H9 (cell line): Measurements from ENCODE around the gene SLC9A1. TPM values are rescaled to one million over a fixed set of nuclear protein-coding genes. Genes with fewer than 3 reads are reported as not detected.
A peak's percentile ranks its signal among the peaks of the same experiment; 100 is the strongest.

Experiments used
- DNase-seq: peaks from one replicate; pipeline ENCODE4 v3.0.0-alpha.2; 2017
- H2AFZ ChIP-seq: one replicate; pipeline ENCODE4 v1.6.1; 2013; ENCODE audit warnings: mild to moderate bottlenecking, low read length, control low read depth, moderate library complexity
- H2AK5ac ChIP-seq: 2 replicates; pipeline ENCODE4 v1.6.1; 2013; ENCODE audit warnings: low read length, control low read depth, mixed read lengths; ENCODE audit not compliant: insufficient read length
- H2BK120ac ChIP-seq: one replicate; pipeline ENCODE4 v1.6.1; 2013; ENCODE audit warnings: low read depth, mild to moderate bottlenecking, low read length, control low read depth, inconsistent platforms; ENCODE audit not compliant: poor library complexity, severe bottlenecking
- H2BK12ac ChIP-seq: 2 replicates; pipeline ENCODE4 v1.6.1; 2013; ENCODE audit warnings: low read length, control low read depth, mixed read lengths, low read depth; ENCODE audit not compliant: insufficient read length
- H2BK15ac ChIP-seq: 2 replicates; pipeline ENCODE4 v1.6.1; 2013; ENCODE audit warnings: low read depth, low read length, control low read depth
- H2BK20ac ChIP-seq: one replicate; pipeline ENCODE4 v1.6.1; 2013; ENCODE audit warnings: low read depth, mild to moderate bottlenecking, low read length, control low read depth, inconsistent platforms; ENCODE audit not compliant: poor library complexity, severe bottlenecking
- H2BK5ac ChIP-seq: 2 replicates; pipeline ENCODE4 v1.6.1; 2013; ENCODE audit warnings: low read length, control low read depth, mixed read lengths; ENCODE audit not compliant: insufficient read length
- H3K14ac ChIP-seq: 2 replicates; pipeline ENCODE4 v1.6.1; 2013; ENCODE audit warnings: low read length, control low read depth; ENCODE audit not compliant: insufficient read depth
- H3K18ac ChIP-seq: 2 replicates; pipeline ENCODE4 v1.6.1; 2013; ENCODE audit warnings: low read depth, mild to moderate bottlenecking, mixed read lengths, low read length, control low read depth; ENCODE audit not compliant: insufficient read length
- H3K23ac ChIP-seq: 2 replicates; pipeline ENCODE4 v1.6.1; 2013; ENCODE audit warnings: low read length, control low read depth, mixed read lengths, low read depth; ENCODE audit not compliant: insufficient read length
- H3K23me2 ChIP-seq: 2 replicates; pipeline ENCODE4 v1.6.1; 2013; ENCODE audit warnings: low read depth, mild to moderate bottlenecking, mixed read lengths, low read length, control low read depth; ENCODE audit not compliant: insufficient read length, poor library complexity, severe bottlenecking
- H3K27ac ChIP-seq: 2 replicates; pipeline ENCODE4 v1.5.1; 2013; ENCODE audit warnings: low read length, control low read depth, mixed read lengths, low read depth; ENCODE audit not compliant: insufficient read length
- H3K27me3 ChIP-seq: 2 replicates; pipeline ENCODE4 v1.6.1; 2013; ENCODE audit warnings: low read length, control low read depth, inconsistent platforms; ENCODE audit not compliant: insufficient read depth
- H3K4ac ChIP-seq: 2 replicates; pipeline ENCODE4 v1.6.1; 2013; ENCODE audit warnings: low read depth, mild to moderate bottlenecking, control low read depth, inconsistent platforms, low read length, moderate library complexity
- H3K4me1 ChIP-seq: 2 replicates; pipeline ENCODE4 v1.6.1; 2013; ENCODE audit warnings: low read length, control low read depth, inconsistent platforms; ENCODE audit not compliant: insufficient read depth
- H3K4me2 ChIP-seq: 2 replicates; pipeline ENCODE4 v1.6.1; 2013; ENCODE audit warnings: low read length, control low read depth, mixed read lengths; ENCODE audit not compliant: insufficient read length, insufficient read depth
- H3K56ac ChIP-seq: 2 replicates; pipeline ENCODE4 v1.6.1; 2013; ENCODE audit warnings: low read depth, mild to moderate bottlenecking, mixed read lengths, low read length, control low read depth; ENCODE audit not compliant: insufficient read length
- H3K79me1 ChIP-seq: 2 replicates; pipeline ENCODE4 v1.6.1; 2013; ENCODE audit warnings: low read depth, mild to moderate bottlenecking, moderate library complexity, low read length, control low read depth, inconsistent platforms; ENCODE audit not compliant: insufficient read depth, poor library complexity, severe bottlenecking
- H3K79me2 ChIP-seq: 2 replicates; pipeline ENCODE4 v1.6.1; 2013; ENCODE audit warnings: low read length, control low read depth, inconsistent platforms; ENCODE audit not compliant: insufficient read depth
- H3K9ac ChIP-seq: 2 replicates; pipeline ENCODE4 v1.6.1; 2013; ENCODE audit warnings: low read length, control low read depth, mixed read lengths; ENCODE audit not compliant: insufficient read length; ENCODE audit errors: extremely low read depth
- H3K9me3 ChIP-seq: one replicate; pipeline ENCODE4 v1.6.1; 2013; ENCODE audit warnings: low read depth, low read length, inconsistent platforms; ENCODE audit not compliant: control insufficient read depth
- H3T11ph ChIP-seq: one replicate; pipeline ENCODE4 v1.6.1; 2013; ENCODE audit warnings: mild to moderate bottlenecking, low read length, control low read depth, inconsistent platforms
- H4K20me1 ChIP-seq: one replicate; pipeline ENCODE4 v1.6.1; 2013; ENCODE audit not compliant: control insufficient read depth, insufficient read length, insufficient read depth
- H4K5ac ChIP-seq: 2 replicates; pipeline ENCODE4 v1.6.1; 2013; ENCODE audit warnings: low read depth, mild to moderate bottlenecking, mixed read lengths, low read length, control low read depth; ENCODE audit not compliant: insufficient read length
- H4K8ac ChIP-seq: replicated peaks from 2 replicates; pipeline ENCODE4 v1.6.1; 2013; ENCODE audit warnings: low read length, control low read depth, mixed read lengths, low read depth; ENCODE audit not compliant: insufficient read length
- H4K91ac ChIP-seq: 2 replicates; pipeline ENCODE4 v1.6.1; 2013; ENCODE audit warnings: low read depth, mild to moderate bottlenecking, moderate library complexity, mixed read lengths, low read length, control low read depth; ENCODE audit not compliant: insufficient read length
- H3K27ac Mint-ChIP-seq, 3 experiments: 2 replicates in 2 of 3; 3 replicates in 1 of 3; pipeline ENCODE4 v1.8.0; 2020 to 2021; ENCODE audit warnings: mixed read lengths in 3 of 3, mild to moderate bottlenecking in 1 of 3, moderate library complexity in 1 of 3
- H3K27me3 Mint-ChIP-seq: 2 replicates; pipeline ENCODE4 v1.8.0; 2021; ENCODE audit warnings: low read depth, mild to moderate bottlenecking, moderate library complexity, mixed read lengths
- H3K36me3 Mint-ChIP-seq, 3 experiments: 2 replicates in 2 of 3; 3 replicates in 1 of 3; pipeline ENCODE4 v1.8.0; 2020 to 2021; ENCODE audit warnings: low read depth in 3 of 3, mixed read lengths in 3 of 3; ENCODE audit not compliant: insufficient read depth in 1 of 3
- H3K4me1 Mint-ChIP-seq, 2 experiments: 2 replicates each; pipeline ENCODE4 v1.8.0; 2020; ENCODE audit warnings: mixed read lengths in 2 of 2
- H3K4me3 Mint-ChIP-seq, 2 experiments: 2 replicates in 1 of 2; 3 replicates in 1 of 2; pipeline ENCODE4 v1.8.0; 2020 to 2021; ENCODE audit warnings: mild to moderate bottlenecking in 2 of 2, mixed read lengths in 2 of 2, moderate library complexity in 1 of 2
- H3K9me3 Mint-ChIP-seq, 2 experiments: 2 replicates in 1 of 2; 3 replicates in 1 of 2; pipeline ENCODE4 v1.8.0; 2020; ENCODE audit warnings: mild to moderate bottlenecking in 2 of 2, mixed read lengths in 2 of 2, moderate library complexity in 1 of 2
- WGBS: extraction: QIAGEN DNeasy Blood & Tissue Kit; methylation state at CpG from one replicate; pipeline ENCODE4 v1.1.7; 2013; ENCODE audit warnings: missing lambda C conversion rate, low lambda C conversion rate, mixed read lengths; ENCODE audit not compliant: insufficient read length; ENCODE audit errors: extremely low coverage; 5-methylcytosine and 5-hydroxymethylcytosine counted together
- total RNA-seq: library from RNA; stranded (reverse); gene quantifications from 2 replicates; pipeline ENCODE4 v1.2.1, GENCODE V29; 2021
- TF ChIP-seq, protein P1 (sequence below): fragments of 200-600 bp; sonication (generic); conservative IDR thresholded peaks from 3 replicates; pipeline ENCODE4 v1.8.0; 2021; ENCODE audit warnings: antibody characterized with exemption, mild to moderate bottlenecking

The SLC9A1 gene
- total RNA-seq, 1 experiment from 2014 or later, result 20.8 TPM

DNA sequence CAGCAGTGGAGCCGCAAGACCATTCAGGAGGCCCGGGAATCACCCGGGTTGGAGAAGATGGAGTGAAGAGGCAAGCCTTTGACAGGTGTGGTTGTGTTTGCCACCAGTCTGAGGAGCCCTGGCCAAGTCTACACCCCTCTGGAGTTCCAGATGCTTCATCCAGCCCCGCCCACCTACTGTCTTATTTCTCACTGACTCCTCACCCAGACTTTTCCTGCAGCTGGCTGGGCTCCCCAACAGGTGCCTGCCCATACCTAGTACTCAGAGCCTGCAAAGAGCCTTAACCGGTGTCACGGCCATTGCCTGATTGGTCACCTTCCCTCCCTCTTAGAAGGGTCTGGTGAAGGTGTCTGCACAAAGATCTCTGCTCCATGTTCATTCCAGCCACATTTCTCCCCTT is 16.0 kb downstream of the SLC9A1 start:
- Histone ChIP-seq H3K18ac (no peak overlapping the region), H3K79me2 (no peaks in the 10 kb centered on the region), H2AK5ac (no peak overlapping the region), H2BK12ac (no peak overlapping the region), H4K91ac (no peak overlapping the region), H2BK5ac (no peak overlapping the region), H3K56ac (no peak overlapping the region), H4K5ac (no peak overlapping the region), H3K4me2 (no peak overlapping the region), H2AFZ (no peak overlapping the region), H3K27me3 (no peaks in the 10 kb centered on the region), H3K4ac (no peak overlapping the region), H3K9me3 (no peaks in the 10 kb centered on the region), H3K4me1 (peaks cover 17% of the 10 kb centered on the region), H3K23me2 (no peaks in the 10 kb centered on the region), H2BK15ac (no peak overlapping the region), H3T11ph (no peak overlapping the region), H3K23ac (no peak overlapping the region), H2BK20ac (no peak overlapping the region), H2BK120ac (no peak overlapping the region), H3K14ac (no peak overlapping the region), H4K20me1 (no peaks in the 10 kb centered on the region), H3K9ac (no peak overlapping the region), H3K27ac (no peak overlapping the region), H3K79me1 (no peaks in the 10 kb centered on the region), H4K8ac (no peak overlapping the region)
- WGBS, result no CpG with 5 or more reads among the region's 6 CpGs
- Mint-ChIP-seq H3K27me3 (no peaks in the 10 kb centered on the region; the same call in none of the 2 replicates), H3K9me3 (no peaks in the 10 kb centered on the region), H3K36me3 (peaks cover 0 to 8% (median 0%) of the 10 kb centered on the region in 3 experiments; a peak in 2 of 7 replicates), H3K4me1 (peaks cover 50 to 56% of the 10 kb centered on the region in 2 experiments), H3K27ac (peak overlapping the region in 1 of 3 experiments; percentile 5; a peak in 2 of 7 replicates), H3K4me3 (no peak overlapping the region)
- TF ChIP-seq, protein P1, sequence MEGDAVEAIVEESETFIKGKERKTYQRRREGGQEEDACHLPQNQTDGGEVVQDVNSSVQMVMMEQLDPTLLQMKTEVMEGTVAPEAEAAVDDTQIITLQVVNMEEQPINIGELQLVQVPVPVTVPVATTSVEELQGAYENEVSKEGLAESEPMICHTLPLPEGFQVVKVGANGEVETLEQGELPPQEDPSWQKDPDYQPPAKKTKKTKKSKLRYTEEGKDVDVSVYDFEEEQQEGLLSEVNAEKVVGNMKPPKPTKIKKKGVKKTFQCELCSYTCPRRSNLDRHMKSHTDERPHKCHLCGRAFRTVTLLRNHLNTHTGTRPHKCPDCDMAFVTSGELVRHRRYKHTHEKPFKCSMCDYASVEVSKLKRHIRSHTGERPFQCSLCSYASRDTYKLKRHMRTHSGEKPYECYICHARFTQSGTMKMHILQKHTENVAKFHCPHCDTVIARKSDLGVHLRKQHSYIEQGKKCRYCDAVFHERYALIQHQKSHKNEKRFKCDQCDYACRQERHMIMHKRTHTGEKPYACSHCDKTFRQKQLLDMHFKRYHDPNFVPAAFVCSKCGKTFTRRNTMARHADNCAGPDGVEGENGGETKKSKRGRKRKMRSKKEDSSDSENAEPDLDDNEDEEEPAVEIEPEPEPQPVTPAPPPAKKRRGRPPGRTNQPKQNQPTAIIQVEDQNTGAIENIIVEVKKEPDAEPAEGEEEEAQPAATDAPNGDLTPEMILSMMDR, result no peak
- no peak for DNase-seq
